GM18526 (cell line): ENCODE measurements around the gene SFSWAP.

Source experiments
- POLR2A ChIP-seq: IDR thresholded peaks from 3 replicates; pipeline ENCODE4 v1.6.1; 2011; ENCODE audit not compliant: insufficient read length; ENCODE audit errors: extremely low read depth

SFSWAP gene

DNA sequence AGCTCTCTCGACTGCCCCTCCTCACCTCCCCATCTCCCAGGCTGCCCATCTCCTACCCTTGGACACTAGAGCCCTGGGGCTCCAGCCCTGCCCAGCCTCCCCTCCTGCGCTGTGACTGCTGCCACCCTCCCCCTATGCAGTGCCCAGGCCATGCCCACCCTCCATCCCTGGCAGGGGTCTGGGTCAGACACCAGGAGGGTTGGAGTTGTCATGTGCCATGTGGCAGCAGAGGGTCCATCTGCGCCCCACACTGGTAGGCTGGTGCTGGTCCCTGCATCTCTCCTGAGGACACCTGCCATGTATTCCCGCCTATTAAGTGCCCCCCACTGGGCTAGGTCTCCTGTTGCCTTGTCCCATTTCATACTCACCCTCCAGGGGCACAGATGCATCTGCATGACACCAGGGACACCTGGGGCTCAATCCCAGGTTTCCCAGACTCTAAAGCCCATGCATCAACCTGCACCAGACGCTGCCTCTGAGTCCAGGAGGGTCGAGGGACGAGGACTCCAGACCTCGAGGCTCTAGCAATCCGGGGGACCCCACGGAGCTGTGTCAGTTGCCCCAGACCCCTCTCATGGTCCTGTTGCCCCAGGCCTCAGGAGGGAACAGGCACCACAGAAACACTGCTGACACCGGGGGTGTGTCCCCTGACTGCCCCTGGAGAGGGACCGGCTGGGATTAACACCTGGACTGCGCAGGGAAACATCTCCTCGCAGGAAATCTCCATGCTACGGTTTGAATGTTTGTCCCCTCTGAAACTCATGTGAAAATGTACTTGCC is 23.4 kb upstream of the SFSWAP start:
- no peak for TF ChIP-seq POLR2A

DNA sequence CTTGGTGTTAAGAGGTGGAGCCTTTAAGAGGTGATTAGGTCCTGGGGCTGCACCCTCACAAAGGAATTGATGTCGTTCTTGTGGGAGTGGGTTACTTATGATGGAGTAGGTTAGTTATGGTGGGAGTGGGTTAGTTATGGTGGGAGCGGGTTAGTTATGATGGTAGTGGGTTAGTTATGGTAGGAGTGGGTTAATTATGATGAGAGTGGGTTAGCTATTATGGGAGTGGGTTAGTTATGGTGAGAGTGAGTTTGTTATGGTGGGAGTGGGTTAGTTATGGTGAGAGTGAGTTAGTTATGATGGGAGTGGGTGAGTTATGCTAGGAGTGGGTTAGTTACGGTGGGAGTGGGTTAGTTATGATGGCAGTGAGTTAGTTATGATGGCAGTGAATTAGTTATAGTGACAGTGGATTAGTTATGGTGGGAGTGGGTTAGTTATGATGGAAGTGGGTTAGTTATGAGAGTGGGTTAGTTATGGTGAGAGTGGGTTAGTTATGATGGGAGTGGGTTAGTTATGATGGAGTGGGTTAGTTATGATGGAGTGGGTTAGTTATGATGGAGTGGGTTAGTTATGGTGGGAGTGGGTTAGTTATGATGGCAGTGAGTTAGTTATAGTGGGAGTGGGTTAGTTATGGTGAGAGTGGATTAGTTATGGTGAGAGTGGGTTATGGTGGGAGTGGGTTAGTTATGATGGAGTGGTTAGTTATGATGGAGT is 22.6 kb upstream of the SFSWAP start:
- no peak for TF ChIP-seq POLR2A

DNA sequence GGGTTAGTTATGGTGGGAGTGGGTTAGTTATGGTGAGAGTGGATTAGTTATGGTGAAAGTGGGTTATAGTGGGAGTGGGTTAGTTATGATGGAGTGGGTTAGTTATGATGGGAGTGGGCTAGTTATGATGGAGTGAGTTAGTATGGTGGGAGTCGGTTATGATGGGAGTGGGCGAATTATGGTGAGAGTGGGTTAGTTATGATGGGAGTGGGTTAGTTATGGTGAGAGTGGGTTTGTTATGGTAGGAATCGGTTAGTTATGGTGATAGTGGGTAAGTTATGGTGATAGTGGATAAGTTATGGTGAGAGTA is 22.1 kb upstream of the SFSWAP start:
- TF ChIP-seq POLR2A, result no peak

DNA sequence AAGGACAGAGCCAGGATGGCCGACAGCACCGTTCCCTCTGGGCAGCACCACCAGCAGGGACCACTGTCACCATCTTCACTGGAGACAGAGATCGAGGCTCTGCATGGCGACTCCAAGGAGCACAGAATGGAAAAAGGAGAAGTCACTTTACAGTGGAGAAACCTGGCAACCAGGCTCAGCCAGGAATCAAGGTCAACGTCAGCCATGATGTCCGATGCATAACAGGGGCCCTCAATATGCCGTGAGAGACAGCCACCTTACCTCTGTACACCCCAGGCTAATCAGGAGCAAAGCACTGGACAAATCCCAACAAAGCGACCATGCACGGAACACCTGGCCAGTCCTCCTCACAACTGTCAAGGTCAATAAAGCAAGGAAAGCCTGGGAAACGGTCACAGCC is 20.6 kb upstream of the SFSWAP start:
- TF ChIP-seq POLR2A, result no peak

DNA sequence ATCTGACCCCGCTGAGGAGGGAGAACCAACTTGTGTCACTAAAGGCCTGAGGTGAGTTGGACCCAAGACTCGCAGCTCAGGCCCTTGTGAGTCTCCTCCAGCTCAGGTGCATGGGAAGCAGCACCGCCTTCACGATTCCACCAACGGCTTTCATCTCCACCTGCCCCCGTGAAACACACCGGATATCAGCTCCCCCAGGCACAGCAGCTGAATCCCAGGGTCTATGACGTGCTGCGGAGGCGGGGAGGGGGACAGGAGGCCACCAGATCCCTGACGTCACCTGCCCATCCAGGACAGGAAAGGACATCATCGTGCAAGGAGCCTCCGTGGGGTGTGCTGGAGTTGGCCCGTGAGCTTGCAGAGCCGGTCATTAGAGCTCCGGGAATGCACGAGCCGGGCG is 18.5 kb upstream of the SFSWAP start:
- no peak for TF ChIP-seq POLR2A

DNA sequence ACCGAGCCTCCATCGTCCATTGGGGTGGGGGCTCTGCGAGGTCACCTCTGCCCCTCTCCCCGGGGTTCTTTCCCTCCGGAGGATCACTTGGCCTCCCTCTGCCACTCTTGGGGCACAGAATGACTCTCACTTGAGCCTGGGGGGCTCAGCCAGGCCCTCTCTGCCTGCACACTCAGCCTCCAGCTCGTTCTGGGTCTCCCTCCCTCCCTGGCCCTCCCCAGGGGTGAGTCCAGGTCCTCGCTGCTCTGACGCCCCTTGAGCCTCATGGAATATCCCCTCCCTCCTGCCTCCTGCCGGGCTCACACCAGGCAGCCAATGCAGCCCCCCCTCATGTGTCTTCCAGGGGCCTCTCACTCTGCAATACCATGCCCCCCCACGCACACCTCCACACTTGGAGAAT is 17.7 kb upstream of the SFSWAP start:
- TF ChIP-seq POLR2A, result no peak

DNA sequence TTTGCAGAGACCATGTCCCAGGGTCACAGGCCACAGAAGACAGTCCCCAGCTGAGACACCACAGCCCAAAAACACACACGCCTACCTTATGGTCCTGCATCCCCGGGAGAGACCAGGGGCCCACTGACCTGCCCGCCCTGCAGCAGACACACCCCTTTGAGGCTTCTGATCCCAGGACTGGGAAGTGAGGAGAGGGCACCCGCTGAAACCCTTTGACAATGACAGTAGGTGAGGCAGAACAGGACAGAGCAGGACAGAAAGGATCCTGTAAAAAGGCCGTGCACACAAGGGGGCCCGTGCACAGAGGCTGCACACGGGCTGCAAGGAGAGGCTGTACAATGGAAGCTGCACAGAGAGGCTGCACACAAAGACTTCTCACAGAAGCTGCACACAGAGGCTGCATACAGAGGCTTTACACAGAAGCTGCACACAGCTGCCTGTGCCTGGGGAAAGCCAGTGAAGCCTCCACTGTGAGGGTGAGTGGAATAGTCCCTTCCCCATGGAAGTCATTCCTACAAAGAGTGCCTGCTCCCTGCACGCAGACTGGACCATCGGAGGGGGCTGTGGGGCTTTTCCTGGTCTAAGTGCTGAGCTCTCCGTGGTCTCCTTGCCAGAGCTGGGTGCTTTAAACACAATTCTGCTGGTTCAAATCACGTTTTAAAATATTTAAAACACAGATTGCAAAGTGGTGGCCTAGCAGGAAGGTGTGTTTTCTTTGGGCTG is 16.6 kb upstream of the SFSWAP start:
- TF ChIP-seq POLR2A, result no peak

DNA sequence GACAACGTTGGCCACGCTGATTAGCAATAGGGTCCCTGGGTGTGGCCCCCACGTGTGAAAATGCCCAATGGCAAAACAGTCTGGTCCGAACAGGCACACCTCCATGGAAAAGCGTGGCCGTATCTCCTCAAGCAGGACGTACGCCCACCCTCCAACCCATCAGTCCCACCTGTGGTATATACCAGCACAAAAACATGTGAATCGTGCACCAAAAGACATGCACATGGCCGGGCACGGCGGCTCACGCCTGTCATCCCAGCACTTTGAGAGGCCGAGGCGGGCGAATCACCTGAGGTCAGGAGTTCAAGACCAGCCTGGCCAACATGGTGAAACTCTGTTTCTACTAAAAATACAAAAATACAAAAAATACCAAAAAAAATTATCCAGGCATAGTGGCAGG is 14.9 kb upstream of the SFSWAP start:
- TF ChIP-seq POLR2A, result no peak

DNA sequence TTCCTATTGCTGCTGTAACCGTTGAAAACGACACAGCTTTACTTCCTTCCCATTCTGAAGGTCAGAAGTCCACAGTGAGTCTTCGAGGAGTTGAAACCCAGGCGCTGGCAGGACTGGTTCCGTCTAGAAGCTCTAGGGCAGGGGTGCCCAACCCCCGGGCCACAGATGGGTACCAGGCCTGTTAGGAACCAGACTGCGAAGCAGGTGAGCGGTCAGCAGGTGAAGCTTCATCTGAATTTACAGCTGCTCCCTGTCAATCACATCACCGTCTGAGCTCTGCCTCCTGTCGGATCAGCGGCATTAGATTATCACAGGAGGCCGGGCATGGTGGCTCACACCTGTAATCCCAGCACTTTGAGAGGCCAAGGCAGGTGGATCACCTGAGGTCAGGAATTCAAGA is 12.6 kb upstream of the SFSWAP start:
- TF ChIP-seq POLR2A, result no peak

DNA sequence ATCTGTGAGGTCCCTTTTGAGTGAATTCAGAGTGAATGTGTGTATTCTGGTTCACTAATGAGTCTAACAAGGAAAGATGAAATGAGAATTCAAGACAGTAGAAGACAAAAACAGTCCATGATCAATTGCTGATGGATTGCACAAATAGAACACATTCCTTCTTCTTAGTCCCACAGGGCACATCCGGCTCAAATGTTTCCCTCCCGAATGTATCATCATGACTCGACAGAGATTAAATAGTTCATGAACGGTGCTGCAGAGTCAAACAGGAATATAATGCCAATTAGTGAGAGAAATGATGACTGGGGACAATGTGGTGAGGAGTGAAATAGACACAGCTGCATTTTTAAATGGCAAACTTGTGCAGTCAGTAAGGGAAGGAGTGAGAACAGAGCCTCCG is 11.5 kb upstream of the SFSWAP start:
- TF ChIP-seq POLR2A, result no peak

DNA sequence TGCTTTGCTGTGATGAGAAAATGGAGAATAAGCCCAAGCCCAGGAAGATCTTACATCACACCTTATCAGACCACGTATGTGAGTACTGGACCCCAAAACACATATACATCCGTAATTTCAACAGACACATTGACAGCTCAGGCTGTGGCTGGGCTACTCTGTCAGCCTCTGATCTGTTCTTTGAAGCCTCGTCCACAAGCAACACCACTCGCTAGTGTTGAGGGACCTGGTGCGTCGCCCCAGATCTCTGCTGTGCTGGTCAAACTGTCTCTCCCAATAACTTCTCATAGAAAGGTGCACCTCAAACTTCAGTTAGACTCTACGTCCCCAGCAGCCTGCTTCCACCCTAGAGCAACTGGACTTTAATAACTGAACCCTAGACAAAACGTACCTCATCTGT is 10.6 kb upstream of the SFSWAP start:
- no peak for TF ChIP-seq POLR2A

DNA sequence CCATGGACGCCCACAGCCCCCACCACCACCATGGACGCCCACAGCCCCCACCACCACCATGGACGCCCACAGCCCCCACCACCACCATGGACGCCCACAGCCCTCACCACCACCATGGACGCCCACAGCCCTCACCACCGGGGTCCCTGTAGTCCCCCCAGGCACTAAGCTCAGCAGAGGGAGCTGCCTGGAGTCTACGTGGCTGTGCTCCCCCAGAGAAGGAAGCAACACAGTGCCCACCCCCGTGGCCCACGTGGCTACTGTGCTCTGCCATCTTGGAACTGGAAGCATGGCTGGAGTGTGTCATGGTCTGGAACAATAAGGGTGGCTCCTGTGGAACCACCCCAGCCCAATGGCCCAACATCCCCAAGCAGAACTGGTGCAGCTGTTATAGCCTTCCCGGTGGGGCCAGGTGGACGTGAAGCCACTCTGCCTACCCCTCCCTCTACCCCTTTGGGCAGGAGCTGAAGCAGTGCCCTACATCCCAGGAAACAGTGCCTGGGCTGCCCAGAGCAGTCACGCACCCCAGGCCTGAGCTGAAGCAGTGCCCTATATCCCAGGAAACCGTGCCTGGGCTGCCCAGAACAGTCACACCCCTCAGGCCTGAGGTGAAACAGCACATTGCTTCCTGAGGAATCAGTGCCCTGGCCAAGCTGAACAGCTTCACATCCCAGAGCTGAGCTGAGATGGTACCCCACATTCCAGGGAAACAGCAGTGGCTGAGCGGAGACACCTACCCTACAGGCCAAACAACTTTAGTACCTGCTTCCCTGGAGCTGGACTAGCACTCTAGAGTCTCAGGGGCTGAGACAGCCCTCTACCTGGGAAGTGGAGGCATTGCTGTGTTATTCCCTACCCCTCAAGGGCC is 9.0 kb upstream of the SFSWAP start:
- no peak for TF ChIP-seq POLR2A

DNA sequence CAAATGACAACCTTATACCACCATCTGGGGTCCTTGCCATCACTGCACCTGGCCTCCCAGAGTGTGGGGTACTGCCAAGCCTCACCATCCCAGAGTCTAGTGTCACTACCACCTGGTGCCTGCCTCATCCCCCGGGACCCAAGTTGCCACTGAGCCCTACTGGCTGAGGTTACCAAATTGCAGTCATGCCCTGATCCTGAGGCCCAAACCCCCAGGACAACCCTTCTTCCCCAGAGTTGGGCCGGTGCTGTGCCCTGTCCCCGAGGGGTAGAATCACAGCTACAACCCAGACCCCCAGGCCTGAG is 8.4 kb upstream of the SFSWAP start:
- no peak for TF ChIP-seq POLR2A

DNA sequence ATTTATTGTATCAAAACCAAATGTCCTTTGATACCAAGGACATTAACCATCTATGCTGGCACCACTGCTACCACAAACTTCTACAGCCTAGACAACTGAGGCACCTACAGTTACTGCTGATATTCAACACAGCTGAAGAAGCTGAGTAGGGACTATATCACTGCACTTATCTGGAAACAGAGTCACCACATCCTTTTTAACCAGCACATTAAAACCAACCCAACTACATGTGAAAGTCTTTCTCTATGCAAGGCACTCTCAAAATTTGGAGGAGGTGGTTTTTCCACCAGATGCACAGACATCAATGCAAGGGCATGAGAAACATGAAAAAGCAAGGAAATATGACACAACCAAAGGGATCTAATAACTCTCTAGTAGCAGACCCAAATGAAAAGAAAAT is 7.7 kb upstream of the SFSWAP start:
- TF ChIP-seq POLR2A, result no peak

DNA sequence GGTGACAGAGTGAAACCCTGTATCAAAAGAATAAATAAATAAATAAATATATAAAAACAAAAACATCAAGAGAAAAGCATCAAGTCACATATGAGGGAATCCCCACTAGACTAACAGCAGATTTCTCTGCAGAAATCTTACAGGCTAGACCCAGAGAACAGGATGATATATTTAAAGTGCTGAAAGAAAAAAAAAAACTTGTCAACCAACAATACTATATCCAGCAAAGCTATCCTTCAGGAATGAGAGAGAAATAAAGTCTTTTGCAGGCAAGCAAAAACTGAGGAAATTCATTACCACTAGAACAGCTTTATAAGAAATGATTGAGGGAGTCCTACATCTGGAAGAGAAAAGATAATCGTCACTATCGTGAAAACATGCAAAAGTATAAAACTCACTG is 6.4 kb upstream of the SFSWAP start:
- no peak for TF ChIP-seq POLR2A

DNA sequence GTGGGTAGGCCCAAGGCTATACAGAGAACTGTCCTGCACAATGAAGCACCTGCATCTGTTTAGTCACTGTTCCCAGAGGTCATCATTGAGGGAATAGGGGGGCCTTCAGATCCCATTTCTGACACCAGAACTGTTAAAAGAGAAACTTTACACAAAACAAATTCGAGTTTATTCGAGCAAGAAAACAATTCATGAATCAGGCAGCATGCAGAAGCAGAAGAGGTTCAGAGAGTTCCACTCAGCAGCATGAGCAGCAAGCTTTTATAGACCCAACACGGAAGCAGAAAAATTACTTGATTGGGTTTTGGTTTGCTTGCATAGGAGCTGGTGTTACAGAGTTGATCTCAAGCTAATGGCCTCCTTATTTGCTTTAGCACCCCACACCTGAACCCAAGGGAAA is 1.7 kb upstream of the SFSWAP start:
- TF ChIP-seq POLR2A, result no peak
